ENCODE results near the gene FARS2. TPM values are rescaled to one million over a fixed set of nuclear protein-coding genes. Genes with fewer than 3 reads are reported as not detected.

The FARS2 gene
- total and polyA plus RNA-seq, 10 donors = 9.0 to 27.4 (median 19.8) TPM

GRCh38 chr6:5405976-5406375, 144.7 kb downstream of the FARS2 start:
- intact Hi-C loops (cut with DNase I; ENCODE audit: low total_unique reads) = no loop called here
- DNase-seq = no peak
- Histone ChIP-seq H3K4me3 (no peak overlapping the region), H3K36me3 (peaks cover 0 to 36% (median 0%) of the 10 kb centered on the region in 6 donors), H3K27me3 (replicated peaks in 1 of 7) (no peaks in the 10 kb centered on the region), H3K4me1 (no peaks in the 10 kb centered on the region), H3K9me3 (peaks cover 0 to 10% (median 6%) of the 10 kb centered on the region in 8 donors), H3K27ac (no peak overlapping the region)
- 93 to 99% (median 96%) methylated on average over 4 of the region's 4 CpGs for WGBS, 5 donors
- TF ChIP-seq POLR2AphosphoS5 (IDR thresholded peaks at IDR 0.05) (no peak), CTCF (IDR thresholded peaks at IDR 0.05 in 8 of 11, conservative IDR thresholded peaks at IDR 0.05 in 3 of 11) (no peak), POLR2A (IDR thresholded peaks at IDR 0.05) (no peak)

GRCh38 chr6:5411414-5411813, 150.1 kb downstream of the FARS2 start:
- H3K9me3 ChIP-seq = no peaks in the 10 kb centered on the region
- no peak for DNase-seq
- no peaks in the 10 kb centered on the region for H3K4me1 ChIP-seq
- TF ChIP-seq POLR2AphosphoS5 (IDR thresholded peaks at IDR 0.05) (no peak), POLR2A (IDR thresholded peaks at IDR 0.05) (no peak), CTCF (IDR thresholded peaks at IDR 0.05 in 8 of 11, conservative IDR thresholded peaks at IDR 0.05 in 3 of 11) (no peak)
- no peak overlapping the region for H3K27ac ChIP-seq
- H3K4me3 ChIP-seq = no peak overlapping the region
- intact Hi-C loops (cut with DNase I; ENCODE audit: low total_unique reads) = no loop called here
- no peaks in the 10 kb centered on the region for H3K27me3 ChIP-seq (replicated peaks in 1 of 7)
- H3K36me3 ChIP-seq = peaks cover 0 to 31% (median 0%) of the 10 kb centered on the region in 6 donors

- DNase-seq = no peak
- Histone ChIP-seq H3K27me3 (replicated peaks in 1 of 7) (no peaks in the 10 kb centered on the region), H3K9me3 (no peaks in the 10 kb centered on the region), H3K36me3 (peaks cover 0 to 31% (median 0%) of the 10 kb centered on the region in 6 donors), H3K4me1 (no peaks in the 10 kb centered on the region), H3K4me3 (no peak overlapping the region), H3K27ac (no peak overlapping the region)
- TF ChIP-seq POLR2AphosphoS5 (IDR thresholded peaks at IDR 0.05) (no peak), CTCF (IDR thresholded peaks at IDR 0.05 in 8 of 11, conservative IDR thresholded peaks at IDR 0.05 in 3 of 11) (no peak), POLR2A (IDR thresholded peaks at IDR 0.05) (no peak)
- 81 to 94% (median 86%) methylated on average over 5 of the region's 5 CpGs for WGBS, 5 donors
- intact Hi-C loops (cut with DNase I; ENCODE audit: low total_unique reads) = no loop called here
These were observed 150.7 kb downstream of the FARS2 start for GRCh38 chr6:5412017-5412416.

GRCh38 chr6:5412663-5413062, 151.3 kb downstream of the FARS2 start:
- no peaks in the 10 kb centered on the region for H3K4me1 ChIP-seq
- no peak overlapping the region for H3K4me3 ChIP-seq
- H3K27me3 ChIP-seq (replicated peaks in 1 of 7) = no peaks in the 10 kb centered on the region
- TF ChIP-seq CTCF (IDR thresholded peaks at IDR 0.05 in 8 of 11, conservative IDR thresholded peaks at IDR 0.05 in 3 of 11) = no peak
- no peak for TF ChIP-seq POLR2AphosphoS5 (IDR thresholded peaks at IDR 0.05)
- no peak for TF ChIP-seq POLR2A (IDR thresholded peaks at IDR 0.05)
- H3K36me3 ChIP-seq = peaks cover 0 to 31% (median 0%) of the 10 kb centered on the region in 6 donors
- intact Hi-C loops (cut with DNase I; ENCODE audit: low total_unique reads) = no loop called here
- WGBS, 5 donors = 93 to 99% (median 95%) methylated on average over 7 of the region's 7 CpGs
- H3K27ac ChIP-seq = no peak overlapping the region
- no peak for DNase-seq
- no peaks in the 10 kb centered on the region for H3K9me3 ChIP-seq

Measured in spleen (tissue), 11 donors.